ENCODE results near the gene ACYP1. TPM values are rescaled to one million over a fixed set of nuclear protein-coding genes. Genes with fewer than 3 reads are reported as not detected.

Gene ACYP1
- polyA plus RNA-seq, 1 of the 3 experiments (the other 2 are of a cell fraction), result 53.5 TPM

DNA sequence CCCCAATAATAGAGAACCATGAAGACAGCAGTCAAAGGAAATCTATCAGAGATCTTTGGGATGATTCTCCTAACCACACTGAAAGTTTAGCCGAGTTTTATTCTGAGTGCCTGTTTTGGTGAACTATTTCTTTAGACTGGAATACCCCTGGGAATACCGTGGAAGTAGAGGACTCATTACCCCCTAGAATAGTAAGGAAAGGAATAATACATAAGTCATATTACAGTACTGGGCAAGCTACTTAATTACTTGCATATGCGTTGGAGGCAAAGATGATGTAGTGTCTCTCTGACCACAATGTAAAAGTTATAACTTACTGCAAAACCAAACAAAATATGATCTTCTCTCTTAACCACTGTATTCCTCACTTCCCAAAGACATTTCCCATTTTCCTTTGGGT is 31.1 kb upstream of the ACYP1 start (continued):
- TF ChIP-seq, protein P1, sequence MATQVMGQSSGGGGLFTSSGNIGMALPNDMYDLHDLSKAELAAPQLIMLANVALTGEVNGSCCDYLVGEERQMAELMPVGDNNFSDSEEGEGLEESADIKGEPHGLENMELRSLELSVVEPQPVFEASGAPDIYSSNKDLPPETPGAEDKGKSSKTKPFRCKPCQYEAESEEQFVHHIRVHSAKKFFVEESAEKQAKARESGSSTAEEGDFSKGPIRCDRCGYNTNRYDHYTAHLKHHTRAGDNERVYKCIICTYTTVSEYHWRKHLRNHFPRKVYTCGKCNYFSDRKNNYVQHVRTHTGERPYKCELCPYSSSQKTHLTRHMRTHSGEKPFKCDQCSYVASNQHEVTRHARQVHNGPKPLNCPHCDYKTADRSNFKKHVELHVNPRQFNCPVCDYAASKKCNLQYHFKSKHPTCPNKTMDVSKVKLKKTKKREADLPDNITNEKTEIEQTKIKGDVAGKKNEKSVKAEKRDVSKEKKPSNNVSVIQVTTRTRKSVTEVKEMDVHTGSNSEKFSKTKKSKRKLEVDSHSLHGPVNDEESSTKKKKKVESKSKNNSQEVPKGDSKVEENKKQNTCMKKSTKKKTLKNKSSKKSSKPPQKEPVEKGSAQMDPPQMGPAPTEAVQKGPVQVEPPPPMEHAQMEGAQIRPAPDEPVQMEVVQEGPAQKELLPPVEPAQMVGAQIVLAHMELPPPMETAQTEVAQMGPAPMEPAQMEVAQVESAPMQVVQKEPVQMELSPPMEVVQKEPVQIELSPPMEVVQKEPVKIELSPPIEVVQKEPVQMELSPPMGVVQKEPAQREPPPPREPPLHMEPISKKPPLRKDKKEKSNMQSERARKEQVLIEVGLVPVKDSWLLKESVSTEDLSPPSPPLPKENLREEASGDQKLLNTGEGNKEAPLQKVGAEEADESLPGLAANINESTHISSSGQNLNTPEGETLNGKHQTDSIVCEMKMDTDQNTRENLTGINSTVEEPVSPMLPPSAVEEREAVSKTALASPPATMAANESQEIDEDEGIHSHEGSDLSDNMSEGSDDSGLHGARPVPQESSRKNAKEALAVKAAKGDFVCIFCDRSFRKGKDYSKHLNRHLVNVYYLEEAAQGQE (IDR thresholded peaks at IDR 0.05; ENCODE audit: low read depth, low read length), result no peak

DNA sequence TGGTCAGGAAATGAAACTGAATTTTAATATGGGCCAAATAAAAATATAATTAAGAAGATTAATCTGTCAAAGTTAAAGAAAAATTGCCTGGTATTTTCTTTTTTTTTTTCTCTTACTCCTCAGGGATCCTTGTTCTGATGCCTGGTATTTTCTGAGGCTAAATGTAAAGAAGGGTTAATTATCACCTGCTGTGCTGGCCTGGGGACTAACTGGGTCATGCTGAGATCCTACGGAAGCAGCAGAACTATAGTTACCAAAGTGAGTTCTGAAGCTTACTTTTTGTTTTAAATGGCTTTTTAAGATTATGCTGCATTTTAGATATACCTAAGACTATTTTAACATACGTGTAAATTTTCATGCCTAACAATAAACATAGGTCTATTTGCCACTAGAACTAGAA is 28.9 kb upstream of the ACYP1 start:
- CTCF ChIA-PET, result interaction anchor here (0.6 to 15.6 kb wide), 5 partner anchors 31 to 1824 kb away, joined by 3 to 290 read pairs (median 4); no protein-coding TSS in a partner anchor
- H3K36me3 ChIP-seq (replicated peaks in 1 of 2; ENCODE audit: control insufficient read depth in 1 of 2, insufficient read depth in 2 of 2, low read length in 1 of 2), result peaks cover 48 to 50% of the 10 kb centered on the region in 2 experiments

More for the DNA sequence above, 28.9 kb upstream of the ACYP1 start:
- Histone ChIP-seq H3K27ac (ENCODE audit: low read depth in 2 of 2, low read length in 1 of 2) (no peak overlapping the region), H3K9ac (no peak overlapping the region), H3K4me1 (ENCODE audit: control insufficient read depth in 1 of 2, insufficient read depth in 2 of 2, low read depth in 1 of 2, low read length in 1 of 2) (no peaks in the 10 kb centered on the region), H4K20me1 (ENCODE audit: insufficient read depth) (no peaks in the 10 kb centered on the region), H2AFZ (ENCODE audit: low read depth) (no peak overlapping the region), H3K4me3 (ENCODE audit: low read depth in 2 of 2, low read length in 1 of 2) (no peak overlapping the region), H3K9me3 (no peaks in the 10 kb centered on the region), H3K79me2 (ENCODE audit: insufficient read depth) (no peaks in the 10 kb centered on the region), H3K4me2 (no peak overlapping the region), H3K9me2 (no peaks in the 10 kb centered on the region), H3F3A (replicated peaks; ENCODE audit: insufficient read depth) (peaks cover 10% of the 10 kb centered on the region), H3K27me3 (ENCODE audit: insufficient read depth) (no peaks in the 10 kb centered on the region)
- WGBS (ENCODE audit: low lambda C conversion rate), result 97% methylated on average over 2 of the region's 2 CpGs
- POLR2A ChIA-PET, result no interaction called here
- no peak for DNase-seq
- TF ChIP-seq SIN3A (IDR thresholded peaks at IDR 0.05; ENCODE audit: borderline replicate concordance, low read depth, low read length), result no peak
- TF ChIP-seq, protein P2, sequence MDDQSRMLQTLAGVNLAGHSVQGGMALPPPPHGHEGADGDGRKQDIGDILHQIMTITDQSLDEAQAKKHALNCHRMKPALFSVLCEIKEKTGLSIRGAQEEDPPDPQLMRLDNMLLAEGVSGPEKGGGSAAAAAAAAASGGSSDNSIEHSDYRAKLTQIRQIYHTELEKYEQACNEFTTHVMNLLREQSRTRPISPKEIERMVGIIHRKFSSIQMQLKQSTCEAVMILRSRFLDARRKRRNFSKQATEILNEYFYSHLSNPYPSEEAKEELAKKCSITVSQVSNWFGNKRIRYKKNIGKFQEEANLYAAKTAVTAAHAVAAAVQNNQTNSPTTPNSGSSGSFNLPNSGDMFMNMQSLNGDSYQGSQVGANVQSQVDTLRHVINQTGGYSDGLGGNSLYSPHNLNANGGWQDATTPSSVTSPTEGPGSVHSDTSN (IDR thresholded peaks at IDR 0.05), result no peak
- TF ChIP-seq ELF1 (IDR thresholded peaks at IDR 0.05), result no peak
- TF ChIP-seq, protein P3, sequence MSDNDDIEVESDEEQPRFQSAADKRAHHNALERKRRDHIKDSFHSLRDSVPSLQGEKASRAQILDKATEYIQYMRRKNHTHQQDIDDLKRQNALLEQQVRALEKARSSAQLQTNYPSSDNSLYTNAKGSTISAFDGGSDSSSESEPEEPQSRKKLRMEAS (IDR thresholded peaks at IDR 0.05; ENCODE audit: low read depth), result no peak
- TF ChIP-seq, protein P1 (IDR thresholded peaks at IDR 0.05; ENCODE audit: low read depth, low read length), result no peak
- no peak for TF ChIP-seq EP300 (IDR thresholded peaks at IDR 0.05; ENCODE audit: borderline replicate concordance in 1 of 2, low read depth in 1 of 2, low read length in 1 of 2)
- no peak for TF ChIP-seq TEAD4 (IDR thresholded peaks at IDR 0.05; ENCODE audit: borderline replicate concordance, insufficient read depth)
- TF ChIP-seq, protein P4, sequence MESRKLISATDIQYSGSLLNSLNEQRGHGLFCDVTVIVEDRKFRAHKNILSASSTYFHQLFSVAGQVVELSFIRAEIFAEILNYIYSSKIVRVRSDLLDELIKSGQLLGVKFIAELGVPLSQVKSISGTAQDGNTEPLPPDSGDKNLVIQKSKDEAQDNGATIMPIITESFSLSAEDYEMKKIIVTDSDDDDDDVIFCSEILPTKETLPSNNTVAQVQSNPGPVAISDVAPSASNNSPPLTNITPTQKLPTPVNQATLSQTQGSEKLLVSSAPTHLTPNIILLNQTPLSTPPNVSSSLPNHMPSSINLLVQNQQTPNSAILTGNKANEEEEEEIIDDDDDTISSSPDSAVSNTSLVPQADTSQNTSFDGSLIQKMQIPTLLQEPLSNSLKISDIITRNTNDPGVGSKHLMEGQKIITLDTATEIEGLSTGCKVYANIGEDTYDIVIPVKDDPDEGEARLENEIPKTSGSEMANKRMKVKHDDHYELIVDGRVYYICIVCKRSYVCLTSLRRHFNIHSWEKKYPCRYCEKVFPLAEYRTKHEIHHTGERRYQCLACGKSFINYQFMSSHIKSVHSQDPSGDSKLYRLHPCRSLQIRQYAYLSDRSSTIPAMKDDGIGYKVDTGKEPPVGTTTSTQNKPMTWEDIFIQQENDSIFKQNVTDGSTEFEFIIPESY (IDR thresholded peaks at IDR 0.05; ENCODE audit: borderline replicate concordance, low read depth), result no peak
- TF ChIP-seq YY1 (IDR thresholded peaks at IDR 0.05; ENCODE audit: low read depth), result no peak
- TF ChIP-seq SMC3 (IDR thresholded peaks at IDR 0.05; ENCODE audit: low read depth, low read length), result no peak
- TF ChIP-seq FOSL2 (IDR thresholded peaks at IDR 0.05; ENCODE audit: borderline replicate concordance, low read depth), result no peak
- TF ChIP-seq EZH2phosphoT487 (IDR thresholded peaks at IDR 0.05; ENCODE audit: borderline replicate concordance, low read depth), result no peak
- no peak for TF ChIP-seq GABPA (IDR thresholded peaks at IDR 0.05; ENCODE audit: low read depth)
- TF ChIP-seq FOXJ3 (CRISPR knock-in tag; IDR thresholded peaks at IDR 0.05), result no peak
- no peak for TF ChIP-seq NRF1 (IDR thresholded peaks at IDR 0.05; ENCODE audit: low read depth, low read length)

Data from SK-N-SH (cell line).